ENCODE data around the gene ELN.

DNA sequence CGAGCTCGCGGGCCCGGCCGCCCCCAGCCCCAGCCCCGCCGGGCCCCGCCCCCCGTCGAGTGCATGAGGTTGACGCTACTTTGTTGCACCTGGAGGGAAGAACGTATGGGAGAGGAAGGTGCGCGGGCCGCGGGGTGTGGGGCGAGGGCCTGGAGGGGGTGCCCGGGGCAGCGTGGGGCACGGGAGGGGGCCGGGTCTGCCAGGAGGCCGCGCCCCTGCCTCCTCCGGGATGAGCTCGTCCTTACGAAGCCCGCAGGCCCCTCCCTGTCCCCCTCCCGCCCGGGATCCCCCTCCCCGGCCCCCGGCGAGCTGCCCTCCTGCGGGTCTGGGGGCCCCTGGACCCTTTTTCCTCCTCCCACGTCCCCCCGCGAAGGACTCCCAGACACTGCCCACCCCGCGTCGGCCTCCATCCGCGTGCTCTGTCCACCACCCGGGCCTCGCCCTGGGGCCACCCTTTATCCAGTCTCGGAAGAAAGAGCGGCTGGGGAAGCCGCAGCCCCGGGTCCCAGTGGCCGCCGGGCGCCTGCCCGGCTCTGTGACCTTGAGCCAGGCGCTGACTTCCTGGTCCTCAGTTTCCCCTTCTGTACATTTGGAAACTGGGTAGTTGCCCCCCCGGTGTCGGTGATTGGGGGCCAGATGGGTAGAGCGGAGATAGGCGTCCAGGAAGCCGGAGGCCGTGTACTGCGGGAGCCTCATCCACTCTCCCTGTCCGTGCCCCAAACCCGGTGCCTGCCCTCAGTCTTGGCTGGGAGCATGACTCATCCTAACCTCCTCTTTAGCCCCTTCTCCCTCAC lies 56.2 kb downstream of the ELN start:
- TF ChIP-seq, protein P1, sequence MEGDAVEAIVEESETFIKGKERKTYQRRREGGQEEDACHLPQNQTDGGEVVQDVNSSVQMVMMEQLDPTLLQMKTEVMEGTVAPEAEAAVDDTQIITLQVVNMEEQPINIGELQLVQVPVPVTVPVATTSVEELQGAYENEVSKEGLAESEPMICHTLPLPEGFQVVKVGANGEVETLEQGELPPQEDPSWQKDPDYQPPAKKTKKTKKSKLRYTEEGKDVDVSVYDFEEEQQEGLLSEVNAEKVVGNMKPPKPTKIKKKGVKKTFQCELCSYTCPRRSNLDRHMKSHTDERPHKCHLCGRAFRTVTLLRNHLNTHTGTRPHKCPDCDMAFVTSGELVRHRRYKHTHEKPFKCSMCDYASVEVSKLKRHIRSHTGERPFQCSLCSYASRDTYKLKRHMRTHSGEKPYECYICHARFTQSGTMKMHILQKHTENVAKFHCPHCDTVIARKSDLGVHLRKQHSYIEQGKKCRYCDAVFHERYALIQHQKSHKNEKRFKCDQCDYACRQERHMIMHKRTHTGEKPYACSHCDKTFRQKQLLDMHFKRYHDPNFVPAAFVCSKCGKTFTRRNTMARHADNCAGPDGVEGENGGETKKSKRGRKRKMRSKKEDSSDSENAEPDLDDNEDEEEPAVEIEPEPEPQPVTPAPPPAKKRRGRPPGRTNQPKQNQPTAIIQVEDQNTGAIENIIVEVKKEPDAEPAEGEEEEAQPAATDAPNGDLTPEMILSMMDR (IDR thresholded peaks at IDR 0.05): no peak
- TF ChIP-seq POLR2A (IDR thresholded peaks at IDR 0.05; ENCODE audit: low read depth) (no peak), EP300 (IDR thresholded peaks at IDR 0.05) (no peak), POLR2AphosphoS5 (IDR thresholded peaks at IDR 0.05) (no peak)

Measured in esophagus muscularis mucosa (tissue), 4 donors.